NCI-H2227 (cell line): ENCODE data around the gene OGDH.

ENCODE experiments used
- DNase-seq: peaks from one replicate; lab custom pipeline; 2025; ENCODE audit not compliant: unreplicated experiment; lab: John Stamatoyannopoulos, UW

Gene OGDH

GRCh38 chr7:44637788-44638594 lies 31.6 kb downstream of the OGDH start:
- DNase-seq, result no peak

- no peak for DNase-seq
Observed at GRCh38 chr7:44638611-44639557, 32.5 kb downstream of the OGDH start.

DNA sequence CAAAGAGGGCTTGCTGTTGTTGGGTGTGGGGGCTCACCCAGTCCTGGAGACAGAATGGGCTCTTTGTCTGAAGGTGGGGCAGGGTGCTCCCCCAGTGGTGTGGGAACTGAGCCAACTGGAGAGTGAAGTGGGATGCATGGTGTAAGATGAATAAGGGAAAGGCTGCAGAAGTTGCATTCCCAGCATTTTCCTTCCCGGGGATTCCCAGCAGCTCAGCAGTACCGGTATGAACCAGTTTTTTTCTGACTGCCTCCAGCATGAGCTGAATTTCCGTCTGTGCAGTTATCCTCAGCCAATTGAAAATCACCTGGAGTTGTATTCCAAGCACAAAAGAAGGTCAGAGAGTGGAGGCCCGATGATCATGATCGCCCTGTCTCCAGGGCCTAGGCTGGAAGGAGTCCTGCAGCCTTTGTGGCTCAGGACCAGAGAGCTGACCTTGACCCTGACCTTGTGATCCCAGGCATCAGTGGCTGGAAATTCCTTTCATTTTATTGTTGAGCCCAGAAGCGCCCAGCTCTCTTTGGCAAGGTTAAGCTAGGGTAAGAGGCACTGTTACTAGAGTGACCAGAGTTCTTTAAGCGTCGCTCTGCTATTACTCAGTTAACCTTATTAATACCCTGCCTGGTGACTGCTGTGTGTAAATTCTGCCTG lies 33.4 kb downstream of the OGDH start:
- DNase-seq, result peak; percentile 69

DNA sequence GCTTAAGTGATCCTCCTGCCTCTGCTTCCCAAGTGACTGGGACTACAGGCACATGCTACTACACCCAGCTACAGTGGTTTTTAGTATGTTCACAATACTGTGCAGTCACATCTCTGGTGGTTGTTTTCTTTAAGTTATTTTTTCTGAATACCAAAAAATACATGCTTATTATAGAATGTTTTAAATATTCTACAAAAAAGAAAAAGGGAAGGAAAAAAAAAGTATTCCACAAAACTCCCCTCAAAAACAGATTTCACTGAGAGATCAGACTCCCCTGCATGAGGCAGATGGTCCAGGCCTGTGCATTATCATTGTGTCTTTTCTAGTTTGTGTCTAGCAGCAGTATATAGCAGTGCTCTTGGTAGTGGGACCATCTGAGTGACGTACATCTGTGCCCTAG lies 36.8 kb downstream of the OGDH start:
- DNase-seq, result no peak

GRCh38 chr7:44645254-44645653 lies 38.8 kb downstream of the OGDH start:
- no peak for DNase-seq

GRCh38 chr7:44645696-44646095 lies 39.3 kb downstream of the OGDH start:
- no peak for DNase-seq

DNA sequence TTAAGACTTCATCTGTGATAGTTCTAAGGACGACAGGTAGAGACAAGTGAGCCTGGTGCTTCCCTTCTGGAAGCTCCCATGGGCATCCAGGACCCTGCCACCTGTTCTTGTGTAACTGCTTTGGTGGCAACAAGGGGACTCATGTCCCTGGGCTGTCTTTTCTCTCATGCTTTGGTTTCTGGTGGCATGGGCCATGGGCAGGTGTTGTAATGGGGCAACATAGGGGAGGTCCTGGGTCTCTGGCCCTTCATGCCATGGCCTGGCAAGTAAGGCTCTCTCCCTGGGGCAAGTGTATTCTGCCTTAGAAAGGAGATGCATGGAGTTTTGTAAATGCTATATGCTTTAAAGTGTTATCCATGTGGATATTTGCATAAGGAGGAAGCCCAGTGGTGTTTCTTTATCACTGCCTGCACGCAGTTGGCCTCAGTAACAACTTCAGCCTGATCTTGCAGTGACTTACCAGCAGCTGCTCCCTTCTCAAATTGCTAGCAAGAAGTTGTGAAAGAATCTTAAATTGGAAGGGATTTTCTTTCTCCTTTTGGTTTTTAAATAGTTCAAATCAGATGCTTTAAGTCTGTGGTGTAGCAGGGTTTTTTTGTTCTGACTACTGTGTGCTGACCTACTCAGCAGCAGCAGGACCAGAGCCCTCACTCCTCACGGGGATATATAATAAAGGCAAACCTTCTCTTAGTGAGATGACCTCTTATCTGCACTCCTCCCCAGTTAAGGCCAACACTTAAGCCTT lies 39.9 kb downstream of the OGDH start:
- DNase-seq, result no peak

- DNase-seq, result no peak
Observed at GRCh38 chr7:44646921-44647636, 40.7 kb downstream of the OGDH start.

- no peak for DNase-seq
Observed at GRCh38 chr7:44647981-44648714, 41.7 kb downstream of the OGDH start.

- DNase-seq, result no peak
Observed at GRCh38 chr7:44650242-44650641, 43.8 kb downstream of the OGDH start.

- DNase-seq, result no peak
Observed at GRCh38 chr7:44650772-44651171, 44.3 kb downstream of the OGDH start.

DNA sequence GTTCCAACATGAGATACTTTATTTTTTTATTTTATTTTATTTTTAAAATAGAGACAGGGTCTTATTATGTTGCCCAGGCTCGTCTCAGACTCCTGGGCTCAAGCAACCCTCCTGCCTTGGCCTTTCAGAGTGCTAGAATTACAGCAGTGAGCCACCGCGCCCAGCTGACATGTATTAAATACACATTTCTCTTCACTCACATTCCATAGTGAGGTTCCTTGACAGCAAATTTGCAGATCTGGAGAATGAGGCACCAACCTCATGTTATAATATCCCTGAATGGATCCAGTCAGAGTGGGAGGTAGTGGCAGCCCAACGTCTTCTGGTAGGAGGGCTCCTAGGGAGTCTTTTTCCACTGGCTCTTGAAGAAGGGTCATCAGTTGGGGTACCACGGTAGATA lies 46.1 kb downstream of the OGDH start:
- no peak for DNase-seq

DNA sequence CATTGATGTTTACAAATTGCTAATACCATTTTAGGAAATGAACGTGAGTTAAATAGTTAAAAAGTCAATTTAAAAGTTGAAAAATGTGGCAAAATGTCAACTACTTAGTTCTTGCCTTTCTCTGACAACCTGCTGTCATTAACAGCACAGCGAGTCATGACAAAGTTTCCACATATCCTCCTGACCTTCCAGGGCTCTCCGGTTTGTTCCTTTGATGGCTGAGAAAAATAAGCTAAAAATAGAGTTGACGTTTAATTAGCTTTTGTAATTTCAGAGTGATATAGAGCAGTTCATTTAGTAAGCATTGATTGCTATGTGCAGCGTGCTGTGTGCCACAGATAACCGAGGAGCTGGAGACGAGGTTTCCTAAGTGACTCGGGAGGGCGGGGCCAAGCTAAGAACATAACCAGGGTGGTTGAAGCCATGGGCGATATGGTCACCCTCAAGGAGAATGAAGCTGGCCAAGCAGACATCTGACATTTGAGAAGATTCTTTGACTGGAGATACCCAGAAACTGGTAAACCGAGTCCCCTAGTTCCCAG lies 47.9 kb downstream of the OGDH start:
- DNase-seq, result no peak

DNA sequence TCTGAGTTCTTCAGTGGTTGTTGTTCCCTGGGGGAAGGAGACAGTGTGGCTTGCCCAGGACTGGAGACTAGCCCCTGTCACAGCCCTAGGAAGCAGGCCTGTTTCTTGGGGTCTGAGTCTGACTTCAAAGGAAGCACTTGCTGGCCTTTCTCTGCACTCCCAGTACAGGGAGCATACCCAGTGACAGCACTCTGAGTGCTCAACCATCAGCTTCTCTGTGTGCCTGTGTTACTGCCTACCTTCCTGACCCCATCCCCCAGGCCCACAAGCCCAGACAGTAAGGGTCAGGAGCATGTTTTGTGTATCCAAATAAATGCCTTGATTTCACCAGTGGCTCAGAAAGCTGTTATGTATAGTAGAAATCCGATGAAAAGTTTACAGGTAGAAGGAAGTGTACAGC lies 48.9 kb downstream of the OGDH start:
- DNase-seq, result no peak

DNA sequence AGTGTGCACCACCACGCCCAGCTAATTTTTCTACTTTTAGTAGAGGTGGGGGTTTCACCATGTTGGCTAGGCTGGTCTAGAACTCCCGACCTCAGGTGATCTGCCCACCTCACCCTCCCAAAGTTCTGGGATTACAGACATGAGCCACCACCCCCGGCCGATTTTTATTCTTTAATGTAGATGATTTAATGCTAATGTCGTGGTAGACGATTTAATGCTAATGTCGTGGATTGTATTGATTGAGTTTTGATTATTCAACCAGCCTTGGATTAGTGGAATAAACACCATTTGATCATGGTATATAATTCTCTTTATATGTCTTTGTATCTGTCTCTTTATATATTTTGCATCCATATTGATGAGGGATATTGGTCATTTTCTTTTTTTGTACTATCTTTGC lies 52.6 kb downstream of the OGDH start:
- no peak for DNase-seq

DNA sequence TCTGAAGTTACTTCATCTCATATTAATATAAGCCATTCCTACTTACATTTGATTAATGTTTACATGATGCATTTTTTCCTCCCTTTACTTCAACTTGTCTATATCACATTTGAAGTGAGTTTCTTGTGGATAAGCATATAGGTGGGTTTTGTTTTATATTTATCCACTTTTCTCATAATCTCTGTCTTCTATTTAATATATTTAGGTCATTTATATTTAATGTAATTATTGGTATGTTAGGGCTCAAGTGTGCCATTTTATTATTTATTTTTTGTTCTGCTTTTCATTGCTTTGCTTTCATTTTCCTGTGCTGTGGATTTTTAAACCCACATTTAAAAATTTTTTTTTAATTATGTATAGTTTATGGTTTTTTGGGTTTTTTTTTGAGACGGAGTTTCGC lies 54.8 kb downstream of the OGDH start:
- DNase-seq, result no peak

DNA sequence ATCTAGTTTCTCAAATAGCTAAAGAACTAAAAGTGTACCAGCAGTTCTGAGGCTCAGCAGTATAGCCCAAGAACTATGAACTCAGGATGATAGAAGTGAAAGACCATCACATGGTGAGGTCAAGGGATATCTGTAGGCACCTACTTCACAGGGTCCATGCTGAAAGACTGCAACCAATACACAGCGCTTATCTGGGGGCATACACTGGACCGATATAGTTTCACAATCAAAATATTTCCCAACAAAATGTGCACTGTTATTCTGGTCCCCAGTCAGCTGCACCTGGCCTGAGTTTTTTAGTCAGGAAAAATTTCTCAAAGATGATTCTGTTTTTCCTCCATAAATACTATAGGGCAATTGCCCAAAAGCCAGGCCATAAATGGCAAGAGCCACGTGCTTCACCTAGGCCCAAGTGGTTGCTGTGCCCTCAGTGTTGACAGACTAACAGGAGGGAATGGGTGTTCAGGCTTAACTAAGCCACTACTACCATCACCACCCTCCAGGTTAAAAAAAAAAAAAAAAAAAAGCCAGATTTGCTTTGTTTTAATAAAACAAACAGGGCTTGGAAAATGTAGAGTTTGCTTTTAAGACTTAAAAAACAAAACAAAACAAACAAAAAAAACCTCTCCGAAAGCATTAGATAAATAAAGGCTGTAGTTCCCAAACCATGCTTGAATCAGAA lies 58.5 kb downstream of the OGDH start:
- DNase-seq, result no peak

- no peak for DNase-seq
Observed at GRCh38 chr7:44665531-44666213, 59.2 kb downstream of the OGDH start.
